H1 (cell line): ENCODE results near the gene KLHDC4. TPM values are rescaled to one million over a fixed set of nuclear protein-coding genes. Genes with fewer than 3 reads are reported as not detected.

ENCODE experiments used
- CTCF ChIA-PET: fragments of 300-600 bp; sonication (Branson Sonifier 250); formaldehyde crosslinking; loops from one replicate; lab custom pipeline; 2021; ENCODE audit not compliant: partially characterized antibody; lab: Charles Lee
- POLR2A ChIA-PET: fragments of 300-600 bp; sonication (Branson Sonifier 250); formaldehyde crosslinking; loops from one replicate; lab custom pipeline; 2021; ENCODE audit warnings: inconsistent platforms; ENCODE audit not compliant: partially characterized antibody; lab: Charles Lee
- DNase-seq, 2 experiments: peaks; one replicate each; pipeline versions ENCODE4 v3.0.0 to v3.0.0-alpha.2; 2010 to 2022; ENCODE audit warnings: low spot score in 2 of 2, low read depth in 1 of 2, mixed read lengths in 1 of 2
- FAIRE-seq: peaks from 2 replicates; lab custom pipeline; 2011; peaks lifted over from hg19 to GRCh38; lab: Jason Lieb, UNC
- H2AFZ ChIP-seq: 2 replicates; pipeline ENCODE4 v1.8.1; 2012; ENCODE audit warnings: low read length, inconsistent platforms
- H2AK5ac ChIP-seq: 2 replicates; pipeline ENCODE4 v1.6.1; 2013; ENCODE audit warnings: low read depth, low read length
- H2BK120ac ChIP-seq: replicated peaks from 2 replicates; pipeline ENCODE3; 2013; ENCODE audit warnings: low read depth, low read length, inconsistent platforms
- H2BK12ac ChIP-seq: 2 replicates; pipeline ENCODE4 v1.6.1; 2013; ENCODE audit warnings: low read depth, low read length
- H2BK15ac ChIP-seq: 2 replicates; pipeline ENCODE4 v1.6.1; 2013; ENCODE audit warnings: low read length
- H2BK20ac ChIP-seq: 2 replicates; pipeline ENCODE4 v1.6.1; 2013; ENCODE audit warnings: low read length
- H2BK5ac ChIP-seq: 2 replicates; pipeline ENCODE4 v1.6.1; 2013; ENCODE audit warnings: low read depth, low read length
- H3K14ac ChIP-seq: 2 replicates; pipeline ENCODE4 v1.6.1; 2013; ENCODE audit warnings: inconsistent platforms; ENCODE audit not compliant: insufficient read length
- H3K18ac ChIP-seq: 2 replicates; pipeline ENCODE4 v1.6.1; 2013; ENCODE audit warnings: low read length; ENCODE audit errors: extremely low read depth
- H3K23ac ChIP-seq: 2 replicates; pipeline ENCODE4 v1.6.1; 2013; ENCODE audit warnings: inconsistent platforms; ENCODE audit not compliant: insufficient read length
- H3K23me2 ChIP-seq: 2 replicates; pipeline ENCODE4 v1.6.1; 2013; ENCODE audit warnings: low read depth, low read length
- H3K27ac ChIP-seq: 2 replicates; pipeline ENCODE4 v1.6.1; 2011; ENCODE audit warnings: low read depth, low read length, inconsistent platforms
- H3K27me3 ChIP-seq, 4 experiments: replicated peaks in 1 of 4; 1 replicate in 1 of 4; 2 replicates in 3 of 4; pipeline versions ENCODE4 v1.6.1 to v1.8.1; 2011 to 2013; ENCODE audit warnings: low read length in 3 of 4, mild to moderate bottlenecking in 3 of 4, inconsistent platforms in 2 of 4, mixed read lengths in 2 of 4, moderate library complexity in 1 of 4; ENCODE audit not compliant: control insufficient read depth in 3 of 4, insufficient read depth in 3 of 4; ENCODE audit errors: extremely low read depth in 1 of 4
- H3K36me3 ChIP-seq, 4 experiments: 2 replicates each; pipeline versions ENCODE4 v1.6.1 to v1.8.1; 2011 to 2013; ENCODE audit warnings: mild to moderate bottlenecking in 4 of 4, low read length in 3 of 4, moderate library complexity in 2 of 4, control low read depth in 1 of 4, inconsistent platforms in 1 of 4; ENCODE audit not compliant: insufficient read depth in 4 of 4, control insufficient read depth in 2 of 4
- H3K4ac ChIP-seq: replicated peaks from 2 replicates; pipeline ENCODE3; 2013; ENCODE audit warnings: low read length, low read depth, mixed read lengths, inconsistent platforms; ENCODE audit not compliant: insufficient read length
- H3K4me1 ChIP-seq, 4 experiments: replicated peaks in 1 of 4; 1 replicate in 1 of 4; 2 replicates in 3 of 4; pipeline versions ENCODE4 v1.6.1 to v1.8.1; 2011 to 2013; ENCODE audit warnings: low read length in 3 of 4, inconsistent platforms in 2 of 4, mixed read lengths in 1 of 4; ENCODE audit not compliant: insufficient read depth in 4 of 4, control insufficient read depth in 3 of 4
- H3K4me2 ChIP-seq, 2 experiments: 2 replicates each; pipeline versions ENCODE4 v1.6.1 to v1.8.1; 2011 to 2013; ENCODE audit warnings: low read depth in 2 of 2, low read length in 2 of 2, control low read depth in 1 of 2, inconsistent platforms in 1 of 2, mild to moderate bottlenecking in 1 of 2; ENCODE audit not compliant: insufficient read depth in 1 of 2
- H3K4me3 ChIP-seq, 4 experiments: fragments of 200-600, 300-600 bp in 1 of 4; sonication (generic), shearing (Covaris generic), sonication (Bioruptor Twin) in 1 of 4; 2 replicates each; pipeline versions ENCODE4 v1.5.1 to v1.8.1; 2011 to 2016; ENCODE audit warnings: low read length in 4 of 4, low read depth in 3 of 4, control low read depth in 2 of 4, inconsistent platforms in 2 of 4, mild to moderate bottlenecking in 2 of 4, mixed read lengths in 1 of 4, moderate library complexity in 1 of 4; ENCODE audit not compliant: insufficient read depth in 2 of 4; ENCODE audit errors: extremely low read depth in 1 of 4
- H3K56ac ChIP-seq: replicated peaks from 2 replicates; pipeline ENCODE3; 2013; ENCODE audit warnings: low read depth, mild to moderate bottlenecking, mixed read lengths, low read length, inconsistent platforms; ENCODE audit not compliant: insufficient read length
- H3K79me1 ChIP-seq: 2 replicates; pipeline ENCODE4 v1.6.1; 2013; ENCODE audit warnings: low read depth, low read length, control low read depth
- H3K79me2 ChIP-seq, 2 experiments: 2 replicates each; pipeline versions ENCODE4 v1.6.1 to v1.8.1; 2012 to 2013; ENCODE audit warnings: low read length in 2 of 2, mild to moderate bottlenecking in 2 of 2, inconsistent platforms in 1 of 2; ENCODE audit not compliant: insufficient read depth in 2 of 2, control insufficient read depth in 1 of 2
- H3K9ac ChIP-seq, 4 experiments: replicated peaks in 1 of 4; 1 replicate in 1 of 4; 2 replicates in 3 of 4; pipeline versions ENCODE4 v1.6.1 to v1.8.1; 2011 to 2013; ENCODE audit warnings: low read depth in 3 of 4, low read length in 3 of 4, control low read depth in 2 of 4, mild to moderate bottlenecking in 2 of 4, moderate library complexity in 2 of 4, inconsistent platforms in 1 of 4; ENCODE audit errors: extremely low read depth in 1 of 4
- H3K9me3 ChIP-seq, 2 experiments: 2 replicates each; pipeline versions ENCODE4 v1.6.1 to v1.8.1; 2012 to 2013; ENCODE audit warnings: mild to moderate bottlenecking in 2 of 2, moderate library complexity in 2 of 2, control low read depth in 1 of 2, inconsistent platforms in 1 of 2, low read depth in 1 of 2, low read length in 1 of 2, mixed read lengths in 1 of 2; ENCODE audit not compliant: insufficient read depth in 2 of 2
- H4K20me1 ChIP-seq, 2 experiments: replicated peaks in 1 of 2; 2 replicates each; pipeline versions ENCODE3 to v1.8.1; 2011 to 2013; ENCODE audit warnings: inconsistent platforms in 2 of 2, low read length in 2 of 2, mild to moderate bottlenecking in 1 of 2; ENCODE audit not compliant: insufficient read depth in 2 of 2, control insufficient read depth in 1 of 2
- H4K5ac ChIP-seq: 2 replicates; pipeline ENCODE4 v1.6.1; 2013; ENCODE audit warnings: low read length, low read depth, mixed read lengths, inconsistent platforms; ENCODE audit not compliant: insufficient read length
- H4K8ac ChIP-seq: 2 replicates; pipeline ENCODE4 v1.8.0; 2013; ENCODE audit warnings: mild to moderate bottlenecking, moderate library complexity, low read length, inconsistent platforms; ENCODE audit not compliant: insufficient read depth; ENCODE audit errors: extremely low read depth
- H4K91ac ChIP-seq: replicated peaks from 2 replicates; pipeline ENCODE3; 2013; ENCODE audit warnings: low read length, mixed read lengths, inconsistent platforms; ENCODE audit not compliant: insufficient read length
- CBX8 ChIP-seq: fragments of 300-800, 300-1000 bp; sonication (generic); IDR thresholded peaks from 2 replicates; pipeline ENCODE4 v1.7.1; 2016; ENCODE audit warnings: low read depth, low read length, borderline replicate concordance
- TAF1 ChIP-seq: IDR thresholded peaks from 2 replicates; pipeline ENCODE4 v1.6.1; 2011; ENCODE audit warnings: mild to moderate bottlenecking, low read depth, low read length
- WGBS, 2 experiments: shearing (Covaris generic) in 1 of 2; methylation state at CpG; one replicate each; pipeline versions ENCODE4 v1.1.6 to v1.1.7; 2013 to 2015; ENCODE audit warnings: low lambda C conversion rate in 2 of 2, mixed read lengths in 2 of 2, inconsistent platforms in 1 of 2, low coverage in 1 of 2, missing lambda C conversion rate in 1 of 2; ENCODE audit not compliant: insufficient replicate concordance in 2 of 2, insufficient coverage in 1 of 2, insufficient read length in 1 of 2; ENCODE audit errors: extremely low coverage in 1 of 2, missing lambda C conversion rate in 1 of 2; 5-methylcytosine and 5-hydroxymethylcytosine counted together
- polyA plus RNA-seq, 7 experiments: library from polyadenylated mRNA; depleted of rRNA in 3 of 7; stranded (reverse) in 5 of 7; unstranded in 2 of 7; fragments of >200 nt in 5 of 7; fragments of 200-250 nt in 2 of 7; gene quantifications; 1 replicate in 5 of 7; 2 replicates in 1 of 7; 4 replicates in 1 of 7; pipeline versions ENCODE4 v1.2.1 to v1.2.3, GENCODE V29; 2011 to 2013; ENCODE audit warnings: missing spikeins in 2 of 7, mixed read lengths in 2 of 7
- total RNA-seq: library from RNA; stranded (reverse); fragmentation: NEBNext Ultra II Directional; extraction: Animal tissue kit (Norgen Biotek cat#: 25700); gene quantifications from 2 replicates; pipeline ENCODE4 v1.2.1, GENCODE V29; 2021

The KLHDC4 gene
- total and polyA plus RNA-seq, 2 of the 8 experiments (the other 6 are each of a cell fraction or from before 2014, with no cell fraction given) = 23.7 to 63.9 TPM

GRCh38 chr16:87680272-87680644 is 85.5 kb downstream of the KLHDC4 start:
- Histone ChIP-seq H3K4me2 (no peak overlapping the region), H2BK5ac (no peak overlapping the region), H2BK120ac (no peak overlapping the region), H3K36me3 (no peaks in the 10 kb centered on the region; a peak in 1 of 8 replicates), H3K9ac (no peak overlapping the region), H3K4ac (no peak overlapping the region), H3K4me1 (peaks cover 0 to 2% (median under 1%) of the 10 kb centered on the region in 4 experiments; a peak in 3 of 7 replicates), H2BK12ac (no peak overlapping the region), H2AK5ac (no peak overlapping the region), H2AFZ (no peak overlapping the region), H2BK20ac (no peak overlapping the region), H3K56ac (no peak overlapping the region), H3K4me3 (no peak overlapping the region), H3K23ac (no peak overlapping the region), H3K9me3 (no peaks in the 10 kb centered on the region), H4K20me1 (peaks cover 6 to 14% of the 10 kb centered on the region in 2 experiments), H3K27me3 (no peaks in the 10 kb centered on the region), H2BK15ac (no peak overlapping the region), H3K18ac (no peak overlapping the region), H3K79me2 (no peaks in the 10 kb centered on the region), H3K79me1 (no peaks in the 10 kb centered on the region; the same call in 1 of the 2 replicates), H4K8ac (no peak overlapping the region), H3K14ac (no peak overlapping the region), H4K91ac (no peak overlapping the region), H3K27ac (no peak overlapping the region; the same call in 1 of the 2 replicates), H3K23me2 (no peaks in the 10 kb centered on the region)
- ChIA-PET POLR2A (interaction anchor here (0.7 kb wide), 1 partner anchor 29 kb away, joined by 3 read pairs; no protein-coding TSS in a partner anchor), CTCF (interaction anchor here (1.3 to 2.1 kb wide), 3 partner anchors 17 to 24 kb away, joined by 5 to 8 read pairs (median 6); no protein-coding TSS in a partner anchor)
- 89% methylated on average over 14 of the region's 17 CpGs; no CpG with 5 or more reads in 1 of the 2 experiments for WGBS, 2 experiments
- FAIRE-seq (no peak), DNase-seq (no peak)
- TF ChIP-seq TAF1 = no peak
- TF ChIP-seq CBX8 = no peak
- TF ChIP-seq, all 59 proteins: peak for 0
- H4K5ac ChIP-seq = no peak overlapping the region
